NT2/D1 (cell line): ENCODE measurements around the gene EIF3I.

Source experiments
- DNase-seq: peaks from one replicate; pipeline ENCODE4 v3.0.0-alpha.2; 2011; ENCODE audit warnings: low read depth, low spot score
- H3K27me3 ChIP-seq: 2 replicates; pipeline ENCODE4 v1.6.0; 2011; ENCODE audit warnings: mild to moderate bottlenecking; ENCODE audit not compliant: insufficient read length, insufficient read depth
- H3K36me3 ChIP-seq: 2 replicates; pipeline ENCODE4 v1.6.1; 2011; ENCODE audit warnings: mild to moderate bottlenecking, low read length, mixed read lengths; ENCODE audit not compliant: insufficient read depth, insufficient read length
- H3K4me1 ChIP-seq: 2 replicates; pipeline ENCODE4 v1.5.1; 2011; ENCODE audit not compliant: insufficient read depth, insufficient read length
- H3K4me3 ChIP-seq: 2 replicates; pipeline ENCODE4 v1.5.1; 2011; ENCODE audit warnings: low read depth; ENCODE audit not compliant: insufficient read length
- H3K9ac ChIP-seq: 2 replicates; pipeline ENCODE4 v1.6.0; 2011; ENCODE audit warnings: low read depth; ENCODE audit not compliant: insufficient read length
- H3K9me3 ChIP-seq: 2 replicates; pipeline ENCODE4 v1.5.1; 2011; ENCODE audit warnings: mild to moderate bottlenecking, low read length; ENCODE audit not compliant: insufficient read depth
- SUZ12 ChIP-seq: IDR thresholded peaks from 2 replicates; pipeline ENCODE4 v1.6.1; 2011; ENCODE audit not compliant: insufficient read length, insufficient read depth; ENCODE audit errors: extremely low read depth
- YY1 ChIP-seq: IDR thresholded peaks from 2 replicates; pipeline ENCODE4 v1.6.1; 2011; ENCODE audit not compliant: insufficient read length, insufficient read depth
- ZNF274 ChIP-seq: IDR thresholded peaks from 2 replicates; pipeline ENCODE4 v1.6.1; 2011; ENCODE audit warnings: mild to moderate bottlenecking, low read depth, low read length

Gene EIF3I

GRCh38 chr1:32220746-32221580 lies 1.2 kb upstream of the EIF3I start:
- Histone ChIP-seq H3K4me1 (peaks cover 16% of the 10 kb centered on the region), H3K9ac (peak overlapping the region; percentile 97), H3K27me3 (no peaks in the 10 kb centered on the region), H3K36me3 (peaks cover 69% of the 10 kb centered on the region), H3K9me3 (no peaks in the 10 kb centered on the region), H3K4me3 (peak overlapping the region; percentile 91)
- no peak for DNase-seq
- TF ChIP-seq ZNF274 (no peak), YY1 (no peak), SUZ12 (no peak)

DNA sequence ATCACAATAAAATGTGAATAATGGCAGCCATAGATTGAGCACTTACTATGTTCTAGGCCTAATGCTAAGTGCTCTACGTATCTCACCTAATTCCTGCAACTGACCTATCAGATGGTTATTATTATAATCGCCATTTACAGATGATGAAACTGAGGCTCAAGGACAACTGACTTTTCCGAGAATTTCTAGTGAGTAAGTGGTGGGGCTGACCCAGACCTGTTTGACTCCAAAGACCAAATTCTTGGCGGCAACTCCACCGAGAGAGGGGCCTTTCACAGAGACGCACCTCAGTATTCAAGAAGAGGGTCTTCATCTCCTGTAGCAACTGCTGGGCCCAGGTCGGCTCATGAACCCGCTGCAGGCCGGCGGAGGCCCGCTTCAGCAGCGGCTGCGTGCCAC lies 627 bp upstream of the EIF3I start:
- Histone ChIP-seq H3K9me3 (no peaks in the 10 kb centered on the region), H3K27me3 (no peaks in the 10 kb centered on the region), H3K36me3 (peaks cover 69% of the 10 kb centered on the region), H3K4me1 (peaks cover 13% of the 10 kb centered on the region), H3K9ac (peak overlapping the region; percentile 97), H3K4me3 (peak overlapping the region; percentile 91)
- no peak for DNase-seq
- TF ChIP-seq YY1 (no peak), ZNF274 (no peak), SUZ12 (no peak)

DNA sequence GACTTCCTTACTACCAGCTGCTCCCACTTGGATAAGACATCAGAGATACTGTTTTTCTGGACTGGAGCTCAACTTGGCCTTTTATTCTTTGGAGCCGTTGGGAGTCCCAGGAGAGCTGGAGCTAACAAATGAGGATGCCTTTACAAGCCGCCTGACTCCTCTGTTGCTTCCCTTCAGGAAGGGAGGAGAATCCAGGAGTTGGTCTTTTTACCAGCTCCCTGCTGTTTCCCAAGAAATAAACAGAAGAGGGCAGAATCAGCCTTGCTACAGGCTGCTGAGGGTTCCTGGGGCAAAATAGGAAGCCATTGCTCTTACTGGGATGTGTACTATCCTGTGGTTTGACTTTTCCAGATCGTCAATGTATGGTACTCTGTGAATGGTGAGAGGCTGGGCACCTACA lies 1.5 kb downstream of the EIF3I start:
- H3K4me1 ChIP-seq = peaks cover 13% of the 10 kb centered on the region
- H3K9me3 ChIP-seq = no peaks in the 10 kb centered on the region
- no peak for DNase-seq
- H3K4me3 ChIP-seq = no peak overlapping the region
- H3K27me3 ChIP-seq = no peaks in the 10 kb centered on the region
- no peak for TF ChIP-seq ZNF274
- no peak for TF ChIP-seq SUZ12
- TF ChIP-seq YY1 = no peak
- H3K36me3 ChIP-seq = peaks cover 73% of the 10 kb centered on the region
- peak overlapping the region; percentile 27 for H3K9ac ChIP-seq

GRCh38 chr1:32224285-32224684 lies 2.1 kb downstream of the EIF3I start:
- peak overlapping the region; percentile 27 for H3K9ac ChIP-seq
- peaks cover 13% of the 10 kb centered on the region for H3K4me1 ChIP-seq

DNA sequence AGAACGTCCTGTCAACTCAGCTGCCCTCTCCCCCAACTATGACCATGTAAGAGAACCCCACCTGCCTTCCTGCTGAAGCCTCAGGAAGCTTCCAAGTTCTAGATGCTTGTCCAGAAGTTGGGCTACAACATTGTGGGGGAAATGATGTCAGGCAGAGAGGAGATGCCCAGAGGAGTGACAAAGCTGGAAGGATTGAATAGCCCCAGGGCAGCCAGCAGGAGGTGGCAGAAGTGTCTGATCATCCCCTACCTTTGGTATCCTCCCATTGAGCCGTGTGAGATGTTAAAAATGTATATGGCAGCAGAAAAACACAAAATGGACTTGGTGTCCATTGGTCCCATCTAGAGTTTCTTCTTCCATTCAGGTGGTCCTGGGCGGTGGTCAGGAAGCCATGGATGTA lies 6.6 kb downstream of the EIF3I start:
- TF ChIP-seq ZNF274 = no peak
- TF ChIP-seq YY1 = no peak
- no peak for TF ChIP-seq SUZ12
- peaks cover 94% of the 10 kb centered on the region for H3K36me3 ChIP-seq
- H3K9me3 ChIP-seq = no peaks in the 10 kb centered on the region
- no peak for DNase-seq
- peaks cover 2% of the 10 kb centered on the region for H3K4me1 ChIP-seq
- no peaks in the 10 kb centered on the region for H3K27me3 ChIP-seq
- no peak overlapping the region for H3K4me3 ChIP-seq
- no peak overlapping the region for H3K9ac ChIP-seq

More at GRCh38 chr1:32224285-32224684, 2.1 kb downstream of the EIF3I start:
- no peak for TF ChIP-seq SUZ12
- no peak for TF ChIP-seq YY1
- no peak for TF ChIP-seq ZNF274
- no peak overlapping the region for H3K4me3 ChIP-seq
- no peaks in the 10 kb centered on the region for H3K9me3 ChIP-seq
- peaks cover 73% of the 10 kb centered on the region for H3K36me3 ChIP-seq
- H3K27me3 ChIP-seq = no peaks in the 10 kb centered on the region
- DNase-seq = no peak

GRCh38 chr1:32231843-32232432 lies 9.7 kb downstream of the EIF3I start:
- no peak overlapping the region for H3K4me3 ChIP-seq
- no peaks in the 10 kb centered on the region for H3K4me1 ChIP-seq
- H3K27me3 ChIP-seq = no peaks in the 10 kb centered on the region
- TF ChIP-seq ZNF274 (no peak), YY1 (no peak), SUZ12 (no peak)
- H3K9me3 ChIP-seq = no peaks in the 10 kb centered on the region
- H3K36me3 ChIP-seq = peaks cover 85% of the 10 kb centered on the region
- H3K9ac ChIP-seq = no peak overlapping the region
- no peak for DNase-seq

- no peak for TF ChIP-seq YY1
- no peak for DNase-seq
- H3K4me1 ChIP-seq = no peaks in the 10 kb centered on the region
Measured at GRCh38 chr1:32232558-32233304, 10.5 kb downstream of the EIF3I start.

More at GRCh38 chr1:32232558-32233304, 10.5 kb downstream of the EIF3I start:
- Histone ChIP-seq H3K4me3 (no peak overlapping the region), H3K36me3 (peaks cover 79% of the 10 kb centered on the region), H3K9me3 (no peaks in the 10 kb centered on the region), H3K27me3 (no peaks in the 10 kb centered on the region), H3K9ac (peak overlapping the region; percentile 29)
